ENCODE measurements around the gene ZNF135.

The ZNF135 gene

DNA sequence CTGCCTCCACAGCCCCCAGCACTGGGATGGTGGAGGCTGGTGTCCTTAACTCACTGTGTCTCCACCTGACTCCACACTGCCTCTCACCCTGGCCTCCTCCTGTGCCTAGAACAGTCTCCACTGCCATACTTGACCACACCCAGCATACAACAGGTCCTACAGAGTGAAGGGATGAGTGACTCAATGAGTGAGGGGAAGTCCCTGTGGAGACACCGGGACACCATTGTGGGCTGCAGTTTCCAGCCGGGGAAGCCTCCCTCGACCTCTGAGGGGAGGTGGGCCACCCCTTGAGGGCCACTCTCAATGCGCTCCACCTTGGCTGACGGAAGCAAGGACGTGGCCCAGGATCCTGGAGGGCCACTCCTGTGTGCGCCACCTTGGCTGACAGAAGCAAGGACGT is 2.8 kb upstream of the ZNF135 start:
- no peak overlapping the region for H3K27ac ChIP-seq
- H3K36me3 ChIP-seq (ENCODE audit: insufficient read depth): no peaks in the 10 kb centered on the region
- no peak overlapping the region for H3K4me3 ChIP-seq (IDR thresholded peaks at IDR 0.05; ENCODE audit: insufficient read depth, low read depth, low read length)
- H2AFZ ChIP-seq (ENCODE audit: low read depth): no peak overlapping the region
- TF ChIP-seq, protein P1, sequence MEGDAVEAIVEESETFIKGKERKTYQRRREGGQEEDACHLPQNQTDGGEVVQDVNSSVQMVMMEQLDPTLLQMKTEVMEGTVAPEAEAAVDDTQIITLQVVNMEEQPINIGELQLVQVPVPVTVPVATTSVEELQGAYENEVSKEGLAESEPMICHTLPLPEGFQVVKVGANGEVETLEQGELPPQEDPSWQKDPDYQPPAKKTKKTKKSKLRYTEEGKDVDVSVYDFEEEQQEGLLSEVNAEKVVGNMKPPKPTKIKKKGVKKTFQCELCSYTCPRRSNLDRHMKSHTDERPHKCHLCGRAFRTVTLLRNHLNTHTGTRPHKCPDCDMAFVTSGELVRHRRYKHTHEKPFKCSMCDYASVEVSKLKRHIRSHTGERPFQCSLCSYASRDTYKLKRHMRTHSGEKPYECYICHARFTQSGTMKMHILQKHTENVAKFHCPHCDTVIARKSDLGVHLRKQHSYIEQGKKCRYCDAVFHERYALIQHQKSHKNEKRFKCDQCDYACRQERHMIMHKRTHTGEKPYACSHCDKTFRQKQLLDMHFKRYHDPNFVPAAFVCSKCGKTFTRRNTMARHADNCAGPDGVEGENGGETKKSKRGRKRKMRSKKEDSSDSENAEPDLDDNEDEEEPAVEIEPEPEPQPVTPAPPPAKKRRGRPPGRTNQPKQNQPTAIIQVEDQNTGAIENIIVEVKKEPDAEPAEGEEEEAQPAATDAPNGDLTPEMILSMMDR (conservative IDR thresholded peaks at IDR 0.05; ENCODE audit: low read depth, low read length): no peak
- H3K4me2 ChIP-seq: no peak overlapping the region
- H3K79me2 ChIP-seq (ENCODE audit: insufficient read depth, low read depth): no peaks in the 10 kb centered on the region
- H3K4me1 ChIP-seq (ENCODE audit: low read depth, poor library complexity, severe bottlenecking): no peaks in the 10 kb centered on the region
- H3K9ac ChIP-seq: no peak overlapping the region
- H3K27me3 ChIP-seq (ENCODE audit: insufficient read depth, low read depth): no peaks in the 10 kb centered on the region; the same call in 1 of the 2 replicates
- no peaks in the 10 kb centered on the region for H4K20me1 ChIP-seq (ENCODE audit: insufficient read depth)

DNA sequence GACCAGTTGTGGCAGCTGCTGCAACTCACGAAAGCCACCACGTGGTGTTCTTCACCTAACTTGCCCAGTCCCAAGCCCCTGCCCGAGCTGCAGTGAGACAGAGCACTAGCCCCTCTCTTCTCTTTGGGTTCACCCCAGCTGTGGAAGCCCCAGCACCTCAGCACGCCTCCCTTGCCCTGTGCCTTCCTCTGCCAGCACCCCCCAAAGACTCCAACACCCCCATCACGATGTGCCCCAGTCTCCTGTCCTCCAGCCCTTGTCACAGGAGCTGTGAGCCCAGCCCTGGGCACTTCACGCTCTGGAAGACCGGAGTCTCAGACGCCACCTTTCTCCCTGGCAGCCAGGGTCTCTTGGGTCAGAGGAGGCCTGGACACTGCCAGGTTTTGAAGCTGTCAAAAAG is 2.2 kb upstream of the ZNF135 start:
- Histone ChIP-seq H3K36me3 (ENCODE audit: insufficient read depth) (no peaks in the 10 kb centered on the region), H3K79me2 (ENCODE audit: insufficient read depth, low read depth) (no peaks in the 10 kb centered on the region), H3K9ac (no peak overlapping the region), H2AFZ (ENCODE audit: low read depth) (no peak overlapping the region), H3K4me2 (no peak overlapping the region), H3K27ac (no peak overlapping the region), H3K4me3 (IDR thresholded peaks at IDR 0.05; ENCODE audit: insufficient read depth, low read depth, low read length) (no peak overlapping the region), H3K4me1 (ENCODE audit: low read depth, poor library complexity, severe bottlenecking) (no peaks in the 10 kb centered on the region), H3K27me3 (ENCODE audit: insufficient read depth, low read depth) (no peaks in the 10 kb centered on the region; the same call in 1 of the 2 replicates), H4K20me1 (ENCODE audit: insufficient read depth) (no peaks in the 10 kb centered on the region)
- TF ChIP-seq, protein P1 (conservative IDR thresholded peaks at IDR 0.05; ENCODE audit: low read depth, low read length): no peak

DNA sequence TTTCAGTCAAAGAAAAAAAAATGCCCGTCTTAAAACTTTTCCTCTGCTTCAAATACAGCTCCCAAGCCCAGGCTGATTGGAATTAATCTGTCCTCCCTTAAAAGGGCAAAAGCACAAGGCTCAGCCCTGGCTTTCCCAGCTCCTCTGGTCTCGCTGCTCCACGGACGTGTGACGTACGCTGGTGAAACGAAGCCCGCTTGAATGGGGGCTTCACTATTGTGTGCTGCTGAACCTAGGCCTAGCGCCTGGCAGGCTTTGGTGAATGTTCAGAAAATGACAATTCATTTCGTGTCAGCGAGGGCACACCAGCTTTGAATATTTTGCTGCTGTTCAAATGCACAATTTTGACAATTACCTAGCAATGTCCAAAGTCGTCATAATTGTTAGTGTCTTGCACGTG is 615 bp upstream of the ZNF135 start:
- H3K36me3 ChIP-seq (ENCODE audit: insufficient read depth): no peaks in the 10 kb centered on the region
- H3K4me1 ChIP-seq (ENCODE audit: low read depth, poor library complexity, severe bottlenecking): no peaks in the 10 kb centered on the region
- no peak overlapping the region for H2AFZ ChIP-seq (ENCODE audit: low read depth)
- TF ChIP-seq, protein P1 (conservative IDR thresholded peaks at IDR 0.05; ENCODE audit: low read depth, low read length): no peak
- no peak overlapping the region for H3K4me3 ChIP-seq (IDR thresholded peaks at IDR 0.05; ENCODE audit: insufficient read depth, low read depth, low read length)
- H3K9ac ChIP-seq: no peak overlapping the region
- H3K79me2 ChIP-seq (ENCODE audit: insufficient read depth, low read depth): no peaks in the 10 kb centered on the region
- H3K27me3 ChIP-seq (ENCODE audit: insufficient read depth, low read depth): no peaks in the 10 kb centered on the region; the same call in 1 of the 2 replicates
- H4K20me1 ChIP-seq (ENCODE audit: insufficient read depth): no peaks in the 10 kb centered on the region
- H3K27ac ChIP-seq: no peak overlapping the region
- H3K4me2 ChIP-seq: no peak overlapping the region

DNA sequence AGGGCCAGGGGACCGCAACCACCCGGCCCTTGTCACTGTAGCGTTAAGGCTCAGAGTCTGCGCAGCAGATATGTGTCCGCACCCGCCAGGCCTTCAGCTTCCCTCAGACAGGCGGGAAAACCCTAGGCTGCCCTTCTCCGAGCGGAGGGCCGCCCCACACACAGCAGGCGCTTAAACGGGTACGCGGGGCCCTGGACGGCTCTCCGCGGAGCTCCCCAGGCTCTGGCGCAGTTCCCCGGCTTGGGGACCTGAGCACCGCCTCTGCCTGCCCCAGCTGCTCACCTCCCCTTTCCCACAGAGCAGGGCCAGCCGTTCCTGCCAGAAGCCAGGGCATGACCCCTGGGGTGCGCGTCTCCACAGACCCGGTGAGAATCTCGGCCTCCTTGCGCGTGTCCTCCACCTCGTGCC is 593 bp downstream of the ZNF135 start:
- Histone ChIP-seq H3K4me3 (IDR thresholded peaks at IDR 0.05; ENCODE audit: insufficient read depth, low read depth, low read length) (no peak overlapping the region), H3K27me3 (ENCODE audit: insufficient read depth, low read depth) (no peaks in the 10 kb centered on the region; the same call in 1 of the 2 replicates), H3K27ac (no peak overlapping the region), H3K79me2 (ENCODE audit: insufficient read depth, low read depth) (no peaks in the 10 kb centered on the region), H3K36me3 (ENCODE audit: insufficient read depth) (no peaks in the 10 kb centered on the region), H4K20me1 (ENCODE audit: insufficient read depth) (no peaks in the 10 kb centered on the region), H3K4me2 (no peak overlapping the region), H2AFZ (ENCODE audit: low read depth) (no peak overlapping the region), H3K4me1 (ENCODE audit: low read depth, poor library complexity, severe bottlenecking) (no peaks in the 10 kb centered on the region), H3K9ac (no peak overlapping the region)
- TF ChIP-seq, protein P1 (conservative IDR thresholded peaks at IDR 0.05; ENCODE audit: low read depth, low read length): no peak

Data from KMS-11 (cell line).